ENCODE measurements around the gene DISC1. TPM values are rescaled to one million over a fixed set of nuclear protein-coding genes. Genes with fewer than 3 reads are reported as not detected.

Gene DISC1
- total RNA-seq, 3 donors from 2014 or later: 4.8 to 11.3 (median 8.9) TPM

- Histone ChIP-seq H3K36me3 (ENCODE audit: low read depth) (no peaks in the 10 kb centered on the region), H3K4me1 (ENCODE audit: low read depth) (no peaks in the 10 kb centered on the region), H3K9me3 (no peaks in the 10 kb centered on the region), H3K4me3 (no peak overlapping the region)
- DNase-seq (no peak), ATAC-seq (no peak)
- intact Hi-C loops (cut with DNase I, micrococcal nuclease): no loop called here
- TF ChIP-seq, protein P1, sequence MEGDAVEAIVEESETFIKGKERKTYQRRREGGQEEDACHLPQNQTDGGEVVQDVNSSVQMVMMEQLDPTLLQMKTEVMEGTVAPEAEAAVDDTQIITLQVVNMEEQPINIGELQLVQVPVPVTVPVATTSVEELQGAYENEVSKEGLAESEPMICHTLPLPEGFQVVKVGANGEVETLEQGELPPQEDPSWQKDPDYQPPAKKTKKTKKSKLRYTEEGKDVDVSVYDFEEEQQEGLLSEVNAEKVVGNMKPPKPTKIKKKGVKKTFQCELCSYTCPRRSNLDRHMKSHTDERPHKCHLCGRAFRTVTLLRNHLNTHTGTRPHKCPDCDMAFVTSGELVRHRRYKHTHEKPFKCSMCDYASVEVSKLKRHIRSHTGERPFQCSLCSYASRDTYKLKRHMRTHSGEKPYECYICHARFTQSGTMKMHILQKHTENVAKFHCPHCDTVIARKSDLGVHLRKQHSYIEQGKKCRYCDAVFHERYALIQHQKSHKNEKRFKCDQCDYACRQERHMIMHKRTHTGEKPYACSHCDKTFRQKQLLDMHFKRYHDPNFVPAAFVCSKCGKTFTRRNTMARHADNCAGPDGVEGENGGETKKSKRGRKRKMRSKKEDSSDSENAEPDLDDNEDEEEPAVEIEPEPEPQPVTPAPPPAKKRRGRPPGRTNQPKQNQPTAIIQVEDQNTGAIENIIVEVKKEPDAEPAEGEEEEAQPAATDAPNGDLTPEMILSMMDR (IDR thresholded peaks at IDR 0.05): no peak
Measured at GRCh38 chr1:231808990-231809389, 182.4 kb downstream of the DISC1 start.

DNA sequence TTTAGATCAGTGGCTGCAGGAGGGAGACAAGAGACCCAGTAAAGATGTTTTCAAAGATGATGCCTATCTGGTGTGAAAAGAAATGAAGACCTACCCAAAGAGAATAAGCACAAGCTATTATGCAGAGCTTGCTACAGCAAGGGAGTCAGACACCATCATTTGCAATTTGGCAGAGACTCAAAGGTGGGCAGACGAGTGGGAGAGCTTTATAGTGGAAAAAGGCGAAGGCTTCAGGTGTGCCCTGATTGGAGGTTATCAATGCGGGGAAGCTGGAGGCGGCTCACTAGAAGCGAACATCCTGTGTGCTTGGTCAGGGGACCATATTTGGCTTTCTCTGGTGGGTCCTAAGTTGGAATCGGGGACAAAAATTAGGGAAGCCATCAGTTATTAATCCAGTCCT is 183.8 kb downstream of the DISC1 start:
- TF ChIP-seq, protein P1 (IDR thresholded peaks at IDR 0.05): no peak
- intact Hi-C loops (cut with DNase I, micrococcal nuclease): no loop called here
- Histone ChIP-seq H3K9me3 (no peaks in the 10 kb centered on the region), H3K4me1 (ENCODE audit: low read depth) (no peaks in the 10 kb centered on the region), H3K36me3 (ENCODE audit: low read depth) (no peaks in the 10 kb centered on the region), H3K4me3 (no peak overlapping the region)
- DNase-seq (no peak), ATAC-seq (no peak)

GRCh38 chr1:231814021-231814420 is 187.4 kb downstream of the DISC1 start:
- Histone ChIP-seq H3K36me3 (ENCODE audit: low read depth) (no peaks in the 10 kb centered on the region), H3K4me3 (no peak overlapping the region), H3K9me3 (no peaks in the 10 kb centered on the region), H3K4me1 (ENCODE audit: low read depth) (no peaks in the 10 kb centered on the region)
- ATAC-seq (no peak), DNase-seq (no peak)
- intact Hi-C loops (cut with DNase I, micrococcal nuclease): no loop called here
- TF ChIP-seq, protein P1 (IDR thresholded peaks at IDR 0.05): no peak

GRCh38 chr1:231814521-231814920 is 187.9 kb downstream of the DISC1 start:
- TF ChIP-seq, protein P1 (IDR thresholded peaks at IDR 0.05): no peak
- intact Hi-C loops (cut with DNase I, micrococcal nuclease): no loop called here
- DNase-seq (no peak), ATAC-seq (no peak)
- H3K9me3 ChIP-seq: no peaks in the 10 kb centered on the region
- H3K4me1 ChIP-seq (ENCODE audit: low read depth): no peaks in the 10 kb centered on the region
- no peaks in the 10 kb centered on the region for H3K36me3 ChIP-seq (ENCODE audit: low read depth)
- H3K4me3 ChIP-seq: no peak overlapping the region

- Histone ChIP-seq H3K9me3 (no peaks in the 10 kb centered on the region), H3K4me1 (ENCODE audit: low read depth) (no peaks in the 10 kb centered on the region), H3K36me3 (ENCODE audit: low read depth) (no peaks in the 10 kb centered on the region), H3K4me3 (no peak overlapping the region)
- TF ChIP-seq, protein P1 (IDR thresholded peaks at IDR 0.05): no peak
- ATAC-seq (no peak), DNase-seq (no peak)
- intact Hi-C loops (cut with DNase I, micrococcal nuclease): no loop called here
Measured at GRCh38 chr1:231817801-231818200, 191.2 kb downstream of the DISC1 start.

DNA sequence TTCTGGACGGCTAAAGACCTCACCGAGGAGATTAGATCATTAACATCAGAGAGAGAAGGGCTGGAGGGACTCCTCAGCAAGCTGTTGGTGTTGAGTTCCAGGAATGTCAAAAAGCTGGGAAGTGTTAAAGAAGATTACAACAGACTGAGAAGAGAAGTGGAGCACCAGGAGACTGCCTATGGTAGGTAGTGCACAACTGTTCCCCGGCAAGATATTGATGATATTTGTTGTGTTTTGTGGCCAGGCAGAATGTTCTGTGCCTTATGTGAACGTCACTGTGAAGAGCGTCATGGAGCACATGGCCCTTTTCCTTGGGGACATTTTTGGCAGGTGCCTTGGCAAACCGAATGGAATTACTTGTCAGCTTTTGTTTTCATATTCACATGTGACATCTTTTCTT is 191.7 kb downstream of the DISC1 start:
- H3K36me3 ChIP-seq (ENCODE audit: low read depth): no peaks in the 10 kb centered on the region
- ATAC-seq (no peak), DNase-seq (no peak)
- H3K9me3 ChIP-seq: no peaks in the 10 kb centered on the region
- intact Hi-C loops (cut with DNase I, micrococcal nuclease): no loop called here
- no peak overlapping the region for H3K4me3 ChIP-seq
- TF ChIP-seq, protein P1 (IDR thresholded peaks at IDR 0.05): no peak
- H3K4me1 ChIP-seq (ENCODE audit: low read depth): no peaks in the 10 kb centered on the region
